Upper lobe of left lung (tissue), 4 donors: ENCODE results near the gene PHF23.

Source experiments
- EP300 ChIP-seq, 4 donors: sonication (generic); formaldehyde crosslinking; IDR thresholded peaks; one replicate each; pipeline ENCODE4 v1.5.1; 2017; ENCODE audit warnings: antibody characterized with exemption in 4 of 4, control low read depth in 2 of 4
- POLR2A ChIP-seq, 4 donors: fragments of 450-650 bp; IDR thresholded peaks; one replicate each; pipeline ENCODE4 v1.5.1; 2016 to 2017; ENCODE audit warnings: antibody characterized with exemption in 4 of 4, mild to moderate bottlenecking in 2 of 4
- POLR2AphosphoS5 ChIP-seq, 2 donors: sonication (generic); formaldehyde crosslinking; IDR thresholded peaks; one replicate each; pipeline ENCODE4 v1.5.1; 2017; ENCODE audit warnings: antibody characterized with exemption in 2 of 2
- TF ChIP-seq, protein P1 (sequence below), 6 experiments: fragments of 450-650 bp in 4 of 6; fragments of 200-600 bp in 2 of 6; sonication (generic) in 2 of 6; IDR thresholded peaks; one replicate each; pipeline ENCODE4 v1.5.1; 2016 to 2019; ENCODE audit warnings: antibody characterized with exemption in 6 of 6

DNA sequence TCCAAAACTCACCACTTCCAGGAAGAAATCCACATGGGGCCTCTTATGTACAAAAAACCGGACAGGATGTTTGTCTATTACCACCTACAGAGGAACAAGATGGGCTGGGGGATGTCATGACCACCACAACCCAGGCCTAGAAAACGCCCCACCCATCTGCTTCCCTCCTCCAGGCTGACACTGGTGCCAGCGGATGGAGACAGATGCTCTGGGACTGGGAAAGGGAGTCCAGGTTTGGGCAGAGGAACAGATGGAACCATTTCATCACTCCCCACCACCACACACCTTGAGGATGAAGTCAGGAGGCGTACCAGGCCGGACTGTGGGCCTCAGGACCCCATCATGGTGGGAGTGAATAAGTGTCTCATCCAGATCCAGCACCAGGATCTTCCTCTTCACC lies 7.5 kb upstream of the PHF23 start:
- TF ChIP-seq EP300 (IDR thresholded peaks at IDR 0.05), result no peak
- TF ChIP-seq, protein P1, sequence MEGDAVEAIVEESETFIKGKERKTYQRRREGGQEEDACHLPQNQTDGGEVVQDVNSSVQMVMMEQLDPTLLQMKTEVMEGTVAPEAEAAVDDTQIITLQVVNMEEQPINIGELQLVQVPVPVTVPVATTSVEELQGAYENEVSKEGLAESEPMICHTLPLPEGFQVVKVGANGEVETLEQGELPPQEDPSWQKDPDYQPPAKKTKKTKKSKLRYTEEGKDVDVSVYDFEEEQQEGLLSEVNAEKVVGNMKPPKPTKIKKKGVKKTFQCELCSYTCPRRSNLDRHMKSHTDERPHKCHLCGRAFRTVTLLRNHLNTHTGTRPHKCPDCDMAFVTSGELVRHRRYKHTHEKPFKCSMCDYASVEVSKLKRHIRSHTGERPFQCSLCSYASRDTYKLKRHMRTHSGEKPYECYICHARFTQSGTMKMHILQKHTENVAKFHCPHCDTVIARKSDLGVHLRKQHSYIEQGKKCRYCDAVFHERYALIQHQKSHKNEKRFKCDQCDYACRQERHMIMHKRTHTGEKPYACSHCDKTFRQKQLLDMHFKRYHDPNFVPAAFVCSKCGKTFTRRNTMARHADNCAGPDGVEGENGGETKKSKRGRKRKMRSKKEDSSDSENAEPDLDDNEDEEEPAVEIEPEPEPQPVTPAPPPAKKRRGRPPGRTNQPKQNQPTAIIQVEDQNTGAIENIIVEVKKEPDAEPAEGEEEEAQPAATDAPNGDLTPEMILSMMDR (IDR thresholded peaks at IDR 0.05), result no peak
- no peak for TF ChIP-seq POLR2A (IDR thresholded peaks at IDR 0.05)
- TF ChIP-seq POLR2AphosphoS5 (IDR thresholded peaks at IDR 0.05), result no peak
